Activated T-cell treated with anti-CD3 and anti-CD28 coated beads for 4 hours (primary cell): ENCODE measurements around the gene IQSEC3.
"Not testable (repeated sequence)": the region's sequence is repeated elsewhere in the genome, so short reads cannot be mapped to it uniquely, and the experiment has no call there.

Experiments
- DNase-seq: peaks from one replicate; pipeline ENCODE4 v3.0.0-alpha.2; 2020

Gene IQSEC3

DNA sequence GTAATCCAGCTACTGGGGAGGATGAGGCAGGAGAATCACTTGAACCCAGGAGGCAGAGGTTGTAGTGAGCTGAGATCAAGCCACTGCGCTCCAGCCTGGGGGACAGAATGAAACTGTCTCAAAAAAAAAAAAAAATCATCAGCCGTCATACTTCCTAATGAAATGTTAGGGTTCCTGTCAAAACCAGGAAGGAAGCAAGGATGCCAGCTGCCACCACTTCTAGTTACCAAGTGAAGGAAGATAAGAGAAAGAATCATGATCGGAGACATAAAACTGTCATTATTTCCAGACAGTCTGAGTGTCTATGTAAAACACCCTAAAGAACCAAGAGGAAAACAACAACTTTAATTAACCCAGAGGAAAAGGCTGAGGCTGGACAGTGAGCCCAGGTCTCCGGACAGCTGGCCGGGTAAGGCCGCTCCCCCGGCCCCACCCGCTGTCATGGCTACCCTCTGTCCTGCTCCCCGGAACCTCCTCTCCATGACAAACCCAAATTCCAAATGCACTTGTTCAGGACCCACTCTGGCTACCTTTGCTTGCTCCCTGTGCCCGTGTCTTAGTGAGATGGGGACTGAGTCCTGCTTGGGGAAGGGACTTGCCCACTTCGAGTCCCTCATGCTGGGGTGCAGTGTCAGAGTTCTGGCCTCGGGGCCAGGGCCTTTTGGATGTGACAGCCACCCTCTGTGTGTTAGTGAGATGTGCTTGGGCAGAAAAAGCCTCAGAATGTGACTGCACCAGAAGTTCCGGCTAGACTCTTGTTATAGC lies 118.4 kb downstream of the IQSEC3 start:
- no peak for DNase-seq

- no peak for DNase-seq
These were observed 119.0 kb downstream of the IQSEC3 start for GRCh38 chr12:185576-185955.

GRCh38 chr12:186006-186625 lies 119.5 kb downstream of the IQSEC3 start:
- no peak for DNase-seq

DNA sequence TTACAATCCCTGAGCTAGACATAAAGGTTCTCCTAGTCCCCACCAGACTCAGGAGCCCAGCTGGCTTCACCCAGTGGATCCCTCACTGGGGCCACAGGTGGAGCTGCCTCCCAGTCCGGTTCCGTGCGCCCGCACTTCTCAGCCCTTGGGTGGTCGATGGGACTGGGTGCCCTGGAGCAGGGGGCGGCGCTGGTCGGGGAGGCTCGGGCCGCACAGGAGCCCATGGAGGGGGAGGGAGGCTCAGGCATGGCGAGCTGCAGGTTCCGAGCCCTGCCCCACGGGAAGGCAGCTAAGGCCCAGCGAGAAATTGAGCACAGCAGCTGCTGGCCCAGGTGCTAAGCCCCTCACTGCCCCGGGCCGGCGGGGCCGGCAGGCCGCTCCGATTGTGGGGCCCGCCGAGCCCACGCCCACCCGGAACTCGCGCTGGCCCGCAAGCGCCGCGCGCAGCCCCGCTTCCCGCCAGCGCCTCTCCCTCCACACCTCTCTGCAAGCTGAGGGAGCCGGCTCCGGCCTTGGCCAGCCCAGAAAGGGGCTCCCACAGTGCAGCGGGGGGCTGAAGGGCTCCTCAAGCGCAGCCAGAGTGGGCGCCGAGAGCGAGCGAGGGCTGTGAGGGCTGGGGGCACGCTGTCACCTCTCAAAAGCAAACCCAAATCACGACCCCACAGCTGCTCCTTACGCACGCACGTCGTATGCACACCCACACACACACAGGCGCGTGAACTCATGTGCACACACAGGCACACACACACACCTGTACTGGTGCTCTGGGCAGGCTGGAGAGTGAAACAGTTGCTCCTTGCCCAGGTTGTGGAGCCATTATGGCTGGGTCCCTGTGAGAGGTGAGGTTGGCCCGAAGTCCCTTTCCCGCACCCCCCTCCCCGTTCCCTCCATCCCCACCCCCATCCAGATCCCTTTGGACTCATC lies 121.7 kb downstream of the IQSEC3 start:
- DNase-seq: not testable (repeated sequence)

GRCh38 chr12:188910-189621 lies 122.5 kb downstream of the IQSEC3 start:
- peak; percentile 2 for DNase-seq

- DNase-seq: no peak
These were observed 123.0 kb downstream of the IQSEC3 start for GRCh38 chr12:189622-189962.

DNA sequence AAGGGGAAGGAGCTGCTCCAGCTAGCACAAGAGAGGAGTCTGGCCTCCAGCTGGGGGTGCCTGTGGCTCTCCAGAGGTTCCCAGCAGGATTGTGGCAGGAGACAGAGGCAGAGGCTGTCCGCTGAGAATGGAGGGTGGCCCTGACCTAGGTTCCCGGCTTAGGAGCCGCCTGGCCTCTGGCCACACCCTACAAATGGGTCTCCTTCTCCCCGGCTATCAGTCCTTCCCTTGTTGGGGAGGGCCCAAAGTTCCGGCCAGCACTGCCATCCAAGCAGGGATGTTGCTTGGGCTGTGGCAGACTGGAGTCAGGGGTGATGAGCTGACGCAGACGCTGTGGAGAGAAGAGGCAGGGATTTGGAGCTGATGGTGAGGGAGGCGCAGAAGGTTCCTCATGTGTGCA lies 124.3 kb downstream of the IQSEC3 start:
- DNase-seq: no peak

GRCh38 chr12:191541-191940 lies 125.0 kb downstream of the IQSEC3 start:
- no peak for DNase-seq

- DNase-seq: no peak
These were observed 126.7 kb downstream of the IQSEC3 start for GRCh38 chr12:193261-193660.

- no peak for DNase-seq
These were observed 127.7 kb downstream of the IQSEC3 start for GRCh38 chr12:194276-194675.

DNA sequence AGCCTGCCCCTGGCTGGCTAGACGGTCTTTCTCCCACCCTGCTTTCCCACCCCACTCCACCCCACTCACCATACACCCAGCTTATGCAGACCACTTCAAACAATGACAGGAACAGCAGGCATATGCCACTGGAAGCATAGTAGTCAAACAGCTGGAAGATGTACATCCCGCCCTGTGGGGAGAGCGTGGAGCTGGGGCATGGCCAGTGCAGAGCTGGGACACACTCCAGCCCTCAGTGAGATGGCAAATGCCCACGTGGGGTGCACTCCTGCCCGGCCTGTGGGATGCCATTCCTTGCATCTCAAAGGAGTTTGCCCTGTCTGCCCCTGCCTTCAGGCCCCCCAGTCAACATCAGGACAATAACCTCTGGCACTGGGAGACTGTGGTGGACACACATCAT lies 128.6 kb downstream of the IQSEC3 start:
- DNase-seq: no peak

DNA sequence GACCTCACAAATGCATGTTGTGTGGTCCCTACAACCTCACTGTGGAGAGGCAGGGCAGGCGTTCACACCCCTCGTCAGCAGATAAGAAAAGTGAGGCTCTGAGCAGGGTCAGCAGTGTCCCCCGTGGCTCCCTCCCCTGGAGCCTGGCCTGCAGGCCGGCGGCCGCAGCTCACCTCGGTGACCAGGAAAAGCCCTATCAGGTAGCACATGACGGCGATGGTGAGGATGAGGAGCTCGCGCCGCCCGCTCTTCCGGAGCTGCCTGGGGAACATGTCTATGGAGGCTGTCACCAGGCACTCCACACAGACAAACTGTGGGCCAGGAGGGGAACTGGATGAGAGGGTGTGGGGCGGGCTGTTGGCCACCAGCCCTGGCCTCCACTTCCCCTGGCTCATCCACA lies 129.4 kb downstream of the IQSEC3 start:
- DNase-seq: no peak

DNA sequence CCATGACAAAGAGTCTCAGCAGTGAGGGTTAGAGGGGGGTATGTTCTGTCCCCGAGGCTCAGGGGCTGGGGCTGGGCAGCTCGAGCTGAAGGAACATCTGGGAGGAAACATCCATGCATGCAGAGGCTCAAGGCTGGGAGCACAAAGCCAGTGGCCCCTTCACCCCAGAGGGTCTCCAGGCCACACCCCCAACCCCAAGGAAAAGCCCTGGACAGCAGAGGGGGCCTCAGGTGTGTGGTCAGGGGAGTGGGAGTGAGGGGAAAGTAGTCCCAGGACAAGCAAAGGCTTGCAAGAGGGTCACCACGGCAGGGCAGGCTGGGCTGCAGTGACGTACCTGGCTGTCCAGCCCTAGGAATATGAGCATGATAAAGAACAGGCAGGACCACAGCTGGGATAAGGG lies 129.9 kb downstream of the IQSEC3 start:
- DNase-seq: no peak

DNA sequence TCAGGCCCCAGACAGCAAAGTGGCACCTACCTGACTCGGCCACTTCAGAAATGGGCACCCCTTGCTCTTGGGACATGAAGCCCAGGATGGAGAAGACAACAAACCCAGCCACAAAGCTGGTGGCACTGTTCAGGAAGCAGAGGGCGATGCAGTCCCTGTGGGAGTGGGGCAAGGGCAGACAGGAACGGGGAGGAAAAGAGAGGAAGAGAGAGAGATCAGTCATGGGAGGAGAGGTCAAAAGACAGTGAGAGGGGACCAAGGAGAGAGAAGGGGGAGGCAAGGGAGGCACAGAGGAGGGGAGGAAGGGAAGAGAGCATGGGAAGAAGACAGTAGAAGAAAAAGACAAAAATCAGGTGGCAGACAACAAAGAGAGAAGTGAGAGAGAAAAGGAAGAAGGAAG lies 130.8 kb downstream of the IQSEC3 start:
- no peak for DNase-seq

- no peak for DNase-seq
These were observed 131.5 kb downstream of the IQSEC3 start for GRCh38 chr12:197911-198695.

GRCh38 chr12:198705-199104 lies 132.1 kb downstream of the IQSEC3 start:
- no peak for DNase-seq

GRCh38 chr12:201361-201760 lies 134.8 kb downstream of the IQSEC3 start:
- no peak for DNase-seq

- no peak for DNase-seq
These were observed 135.6 kb downstream of the IQSEC3 start for GRCh38 chr12:202081-202731.

DNA sequence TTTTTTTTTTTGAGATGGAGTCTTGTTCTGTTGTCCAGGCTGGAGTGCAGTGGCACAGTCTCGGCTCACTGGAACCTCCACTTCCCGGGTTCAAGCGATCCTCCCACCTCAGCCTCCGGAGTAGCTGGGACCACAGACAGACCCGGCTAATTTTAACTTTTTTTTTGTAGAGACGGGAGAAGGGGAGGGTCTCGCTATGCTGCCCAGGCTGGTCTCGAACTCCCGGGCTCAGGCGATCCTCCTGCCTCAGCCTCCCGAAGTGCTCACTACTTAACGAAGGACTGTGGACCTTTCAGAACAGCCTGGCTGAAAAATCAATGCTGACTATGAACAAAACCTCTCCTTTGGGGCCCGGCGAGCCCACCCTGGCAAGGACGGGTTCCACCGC lies 136.5 kb downstream of the IQSEC3 start:
- DNase-seq: no peak

GRCh38 chr12:203462-204260 lies 137.1 kb downstream of the IQSEC3 start:
- DNase-seq: no peak

DNA sequence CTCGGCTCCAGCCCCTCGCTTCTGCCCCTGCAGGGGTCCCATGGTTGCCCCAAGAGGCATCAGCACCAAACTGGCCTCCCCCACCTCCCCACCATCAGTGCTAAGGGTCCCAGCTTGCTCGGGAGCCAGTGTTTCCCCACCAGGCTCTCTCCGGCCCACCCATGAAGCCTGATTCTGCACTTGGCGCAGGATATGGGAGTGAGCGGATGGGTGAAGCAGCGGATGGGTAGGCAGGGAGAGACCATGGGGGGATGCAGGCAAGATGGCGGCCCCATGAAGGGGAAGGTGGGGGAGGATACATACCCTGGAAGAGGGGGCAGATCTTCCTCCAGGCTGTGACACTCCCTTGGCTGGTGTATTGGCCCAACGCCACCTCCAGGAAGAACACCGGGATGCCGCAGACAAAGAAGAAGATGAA lies 137.7 kb downstream of the IQSEC3 start:
- no peak for DNase-seq
